IMR-90 (cell line): ENCODE results near the gene CA9. TPM values are rescaled to one million over a fixed set of nuclear protein-coding genes. Genes with fewer than 3 reads are reported as not detected.

Experiments
- ATAC-seq: fragments of 200-7000 bp; cut with Tn5 transposase; 2 replicates; pipeline ENCODE4 v1.9.1; 2020; ENCODE audit warnings: low read depth, mild to moderate bottlenecking, moderate library complexity
- BruUV-seq: library from RNA; stranded (reverse); fragments of 400-500 nt; replicated peaks from 2 replicates; lab custom pipeline; 2021; lab: Mats Ljungman, UMichigan
- CTCF ChIA-PET: fragments of 300-600 bp; formaldehyde crosslinking; extraction: SDS; loops from one replicate; lab custom pipeline; 2021; ENCODE audit warnings: antibody characterized with exemption; lab: Yijun Ruan, JAX
- POLR2A ChIA-PET: fragments of 300-600 bp; sonication (Branson Sonifier 250); formaldehyde crosslinking; loops from one replicate; lab custom pipeline; 2022; ENCODE audit warnings: antibody characterized with exemption; ENCODE audit not compliant: unreplicated experiment; lab: Charles Lee
- DNase-seq: peaks from one replicate; pipeline ENCODE4 v3.0.0; 2013
- H2AFZ ChIP-seq: replicated peaks from 2 replicates; pipeline ENCODE3; 2013; ENCODE audit warnings: low read length, mild to moderate bottlenecking; ENCODE audit not compliant: poor library complexity
- H2AK5ac ChIP-seq: 2 replicates; pipeline ENCODE4 v1.6.1; 2013; ENCODE audit warnings: low read depth, low read length, inconsistent platforms
- H2AK9ac ChIP-seq: replicated peaks from 2 replicates; pipeline ENCODE3; 2013; ENCODE audit warnings: mild to moderate bottlenecking, low read depth, low read length, moderate library complexity; ENCODE audit not compliant: poor library complexity
- H2BK120ac ChIP-seq: 2 replicates; pipeline ENCODE4 v1.6.1; 2013; ENCODE audit warnings: low read depth, low read length, inconsistent platforms
- H2BK15ac ChIP-seq: 3 replicates; pipeline ENCODE4 v1.6.1; 2013; ENCODE audit warnings: low read depth, low read length, inconsistent platforms
- H2BK20ac ChIP-seq: 2 replicates; pipeline ENCODE4 v1.6.1; 2013; ENCODE audit warnings: low read depth, mild to moderate bottlenecking, inconsistent platforms, low read length, moderate library complexity
- H2BK5ac ChIP-seq: 2 replicates; pipeline ENCODE4 v1.6.1; 2013; ENCODE audit warnings: mild to moderate bottlenecking, low read depth, low read length, inconsistent platforms; ENCODE audit not compliant: poor library complexity, severe bottlenecking
- H3K14ac ChIP-seq: replicated peaks from 2 replicates; pipeline ENCODE4 v1.6.1; 2013; ENCODE audit warnings: low read depth, low read length, inconsistent platforms
- H3K18ac ChIP-seq: 2 replicates; pipeline ENCODE4 v1.6.1; 2013; ENCODE audit warnings: low read depth, low read length, control low read depth
- H3K23ac ChIP-seq: 2 replicates; pipeline ENCODE4 v1.6.1; 2013; ENCODE audit warnings: low read depth, low read length, inconsistent platforms
- H3K27ac ChIP-seq: 2 replicates; pipeline ENCODE4 v1.5.1; 2013; ENCODE audit warnings: mild to moderate bottlenecking, control low read depth, low read length; ENCODE audit not compliant: insufficient read depth
- H3K27me3 ChIP-seq: 2 replicates; pipeline ENCODE4 v1.6.1; 2013; ENCODE audit warnings: low read length; ENCODE audit not compliant: control insufficient read depth, insufficient read depth
- H3K36me3 ChIP-seq: 2 replicates; pipeline ENCODE4 v1.6.1; 2013; ENCODE audit warnings: low read length, mixed read lengths; ENCODE audit not compliant: control insufficient read depth, insufficient read depth
- H3K4ac ChIP-seq: 2 replicates; pipeline ENCODE4 v1.6.1; 2013; ENCODE audit warnings: low read depth, low read length, inconsistent platforms
- H3K4me1 ChIP-seq: 2 replicates; pipeline ENCODE4 v1.6.1; 2013; ENCODE audit warnings: low read length, mixed read lengths; ENCODE audit not compliant: control insufficient read depth, insufficient read depth
- H3K4me2 ChIP-seq: 2 replicates; pipeline ENCODE4 v1.6.1; 2013; ENCODE audit warnings: low read depth, mild to moderate bottlenecking, control low read depth, low read length, moderate library complexity
- H3K4me3 ChIP-seq: 2 replicates; pipeline ENCODE4 v1.5.1; 2013; ENCODE audit warnings: low read depth, mild to moderate bottlenecking, control low read depth, low read length, moderate library complexity; ENCODE audit not compliant: insufficient read depth
- H3K56ac ChIP-seq: 2 replicates; pipeline ENCODE4 v1.6.1; 2013; ENCODE audit warnings: low read length, inconsistent platforms; ENCODE audit not compliant: insufficient read depth; ENCODE audit errors: extremely low read depth
- H3K79me1 ChIP-seq, 2 experiments: 2 replicates each; pipeline ENCODE4 v1.6.1; 2013; ENCODE audit warnings: low read length in 2 of 2, inconsistent platforms in 1 of 2, low read depth in 1 of 2
- H3K9ac ChIP-seq: 2 replicates; pipeline ENCODE4 v1.6.1; 2013; ENCODE audit warnings: low read depth, low read length, control low read depth
- H3K9me1 ChIP-seq: 2 replicates; pipeline ENCODE4 v1.6.1; 2013; ENCODE audit warnings: low read length, inconsistent platforms; ENCODE audit not compliant: insufficient read depth
- H3K9me3 ChIP-seq: 2 replicates; pipeline ENCODE4 v1.6.1; 2013; ENCODE audit warnings: low read length; ENCODE audit not compliant: control insufficient read depth, insufficient read depth
- H4K20me1 ChIP-seq: 2 replicates; pipeline ENCODE4 v1.6.1; 2013; ENCODE audit warnings: low read length, inconsistent platforms; ENCODE audit not compliant: insufficient read depth
- H4K5ac ChIP-seq: 2 replicates; pipeline ENCODE4 v1.6.1; 2013; ENCODE audit warnings: mild to moderate bottlenecking, low read depth, low read length, control low read depth
- H4K8ac ChIP-seq, 2 experiments: 2 replicates each; pipeline ENCODE4 v1.6.1; 2013; ENCODE audit warnings: low read depth in 2 of 2, low read length in 2 of 2, control low read depth in 1 of 2, inconsistent platforms in 1 of 2
- H4K91ac ChIP-seq: 2 replicates; pipeline ENCODE4 v1.6.1; 2013; ENCODE audit warnings: low read depth, low read length, inconsistent platforms; ENCODE audit not compliant: insufficient read depth
- CEBPB ChIP-seq: IDR thresholded peaks from 2 replicates; pipeline ENCODE4 v1.6.1; 2012; ENCODE audit warnings: low read depth, low read length, improper control_type of control experiment
- CHD1 ChIP-seq: IDR thresholded peaks from 2 replicates; pipeline ENCODE4 v1.6.1; 2012; ENCODE audit warnings: low read depth, low read length, improper control_type of control experiment
- CTCF ChIP-seq: conservative IDR thresholded peaks from 2 replicates; pipeline ENCODE4 v1.5.1; 2012; ENCODE audit warnings: mild to moderate bottlenecking, low read depth, low read length, improper control_type of control experiment
- ELK1 ChIP-seq: fragments of 150-350 bp; IDR thresholded peaks from 2 replicates; pipeline ENCODE4 v1.6.1; 2016; ENCODE audit warnings: low read depth, mild to moderate bottlenecking, low read length, moderate library complexity, borderline replicate concordance
- FOS ChIP-seq: fragments of 150-350 bp; IDR thresholded peaks from 2 replicates; pipeline ENCODE4 v1.6.1; 2016; ENCODE audit warnings: low read depth, low read length
- MAZ ChIP-seq: IDR thresholded peaks from 2 replicates; pipeline ENCODE4 v1.6.1; 2012; ENCODE audit warnings: low read depth, mild to moderate bottlenecking, low read length, improper control_type of control experiment, moderate library complexity, borderline replicate concordance
- MXI1 ChIP-seq: IDR thresholded peaks from 2 replicates; pipeline ENCODE4 v1.6.1; 2012; ENCODE audit warnings: low read depth, mild to moderate bottlenecking, low read length, moderate library complexity, borderline replicate concordance
- POLR2A ChIP-seq: IDR thresholded peaks from 2 replicates; pipeline ENCODE4 v1.6.1; 2012; ENCODE audit warnings: mild to moderate bottlenecking, low read depth, low read length
- RAD21 ChIP-seq: IDR thresholded peaks from 2 replicates; pipeline ENCODE4 v1.6.1; 2012; ENCODE audit warnings: low read length, improper control_type of control experiment
- RCOR1 ChIP-seq: IDR thresholded peaks from 2 replicates; pipeline ENCODE4 v1.6.1; 2012; ENCODE audit warnings: mild to moderate bottlenecking, low read length, improper control_type of control experiment; ENCODE audit not compliant: insufficient replicate concordance
- RFX5 ChIP-seq: IDR thresholded peaks from 2 replicates; pipeline ENCODE4 v1.8.0; 2012; ENCODE audit warnings: low read depth, mild to moderate bottlenecking, low read length, moderate library complexity
- WGBS, 2 experiments: methylation state at CpG; one replicate each; pipeline versions ENCODE4 v1.1.5 to v1.1.7; 2013; ENCODE audit warnings: missing lambda C conversion rate in 2 of 2; ENCODE audit not compliant: insufficient read length in 1 of 2; ENCODE audit errors: extremely low coverage in 2 of 2; 5-methylcytosine and 5-hydroxymethylcytosine counted together
- dilution Hi-C: fragments of 300-500 bp; cut with HindIII; formaldehyde crosslinking; loops from one replicate; pipeline ENCODE4 v1.14.3; 2018; ENCODE audit warnings: low sequenced_read_pairs; ENCODE audit not compliant: unreplicated experiment
- in situ Hi-C: fragments of 300-500 bp; cut with MboI; formaldehyde crosslinking; loops from 3 replicates; pipeline ENCODE4 v1.14.3; 2019; ENCODE audit warnings: low sequenced_read_pairs, inconsistent platforms, mixed read lengths
- intact Hi-C: fragments of 100-400 bp; cut with micrococcal nuclease; formaldehyde crosslinking; loops from 2 replicates; pipeline ENCODE4 v1.10.0; 2022
- polyA plus RNA-seq, 3 experiments: library from polyadenylated mRNA; depleted of rRNA; stranded (reverse); fragments of >200 nt; gene quantifications; 2 replicates each; pipeline ENCODE4 v1.2.3, GENCODE V29; 2012; ENCODE audit warnings: low replicate concordance in 1 of 3
- total RNA-seq: library from RNA; depleted of rRNA; stranded (reverse); fragments of >200 nt; gene quantifications from 2 replicates; pipeline ENCODE4 v1.2.3, GENCODE V29; 2012

CA9 gene
- total and polyA plus RNA-seq, 2 of the 4 experiments (the other 2 are of a cell fraction): 0.54 to 3.9 TPM

DNA sequence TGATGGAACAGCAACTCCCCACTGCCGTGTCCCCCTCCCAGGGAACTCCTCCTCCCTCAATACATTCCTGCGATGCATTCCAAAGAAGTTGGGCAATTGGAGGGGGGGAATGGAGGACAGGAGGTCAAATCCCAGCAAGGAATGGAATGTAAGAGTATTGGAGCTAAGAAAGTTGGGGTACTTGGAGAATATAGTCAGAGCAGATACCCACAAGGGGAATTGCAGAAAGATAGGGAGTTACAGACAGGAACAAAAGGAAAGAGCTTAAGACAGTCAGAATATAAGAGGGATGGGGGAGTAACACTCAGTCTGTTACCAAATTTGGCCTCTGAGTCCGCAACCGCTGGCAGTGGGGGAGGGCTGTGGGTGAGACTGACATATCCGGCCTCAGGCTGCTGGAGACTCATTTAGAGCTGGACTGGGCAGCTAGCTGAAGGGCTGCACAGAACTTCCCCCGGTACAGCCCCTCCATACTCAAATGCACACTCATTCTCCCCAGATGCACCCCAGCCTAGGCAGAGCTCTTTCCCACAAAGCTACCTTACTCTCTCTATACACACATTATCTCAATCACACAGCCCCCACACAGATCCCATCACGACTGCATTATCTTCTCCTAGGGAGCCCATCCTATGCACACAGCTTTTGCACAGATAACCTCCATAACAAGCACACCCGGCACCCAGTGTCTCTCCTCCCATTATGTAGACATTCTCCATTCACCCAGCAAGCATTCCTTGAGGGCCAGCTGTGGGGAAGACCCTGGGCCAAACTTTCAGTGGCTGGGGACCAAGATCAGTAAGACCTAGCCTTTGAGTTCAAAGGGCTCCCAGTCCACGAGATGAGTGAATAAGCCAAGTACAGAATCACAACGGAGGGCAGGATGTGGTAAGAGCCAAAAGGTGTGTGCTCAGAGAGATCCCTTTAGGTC, 54.6 kb downstream of the CA9 start:
- Histone ChIP-seq H3K9me3 (no peaks in the 10 kb centered on the region), H3K4me3 (peak overlapping the region; percentile 41), H3K14ac (peak overlapping the region; percentile 100), H4K8ac (peak overlapping the region; percentile 92 to 99), H4K91ac (peak overlapping the region; percentile 100), H2BK5ac (peak overlapping the region; percentile 96), H3K27ac (peak overlapping the region; percentile 90), H2AK9ac (peak overlapping the region; percentile 94), H2AFZ (peak overlapping the region; percentile 5), H2AK5ac (peak overlapping the region; percentile 98), H3K4me1 (peaks cover 25% of the 10 kb centered on the region), H2BK15ac (peak overlapping the region; percentile 97), H3K79me1 (peaks cover 24 to 73% of the 10 kb centered on the region in 2 experiments), H2BK120ac (peak overlapping the region; percentile 98), H3K56ac (peak overlapping the region; percentile 100), H3K27me3 (no peaks in the 10 kb centered on the region), H4K5ac (peak overlapping the region; percentile 99), H3K18ac (peak overlapping the region; percentile 98), H3K9ac (peak overlapping the region; percentile 90), H3K36me3 (peaks cover 25% of the 10 kb centered on the region), H3K23ac (peak overlapping the region; percentile 100), H3K9me1 (peaks cover 5% of the 10 kb centered on the region; the same call in 1 of the 2 replicates), H3K4ac (peak overlapping the region; percentile 99), H4K20me1 (peaks cover 40% of the 10 kb centered on the region), H2BK20ac (peak overlapping the region; percentile 99), H3K4me2 (peak overlapping the region; percentile 91)
- intact Hi-C loops: loop anchor here (1.0 to 2.0 kb wide), 2 partner anchors 38 to 70 kb away; partner anchors contain the start of genes CCDC107 and RMRP
- ChIA-PET CTCF (interaction anchor here (1.1 to 1.8 kb wide), 4 partner anchors 8 to 69 kb away, joined by 3 to 6 read pairs (median 4); no protein-coding TSS in a partner anchor), POLR2A (interaction anchor here (0.6 to 2.8 kb wide), 14 partner anchors 11 to 98 kb away, joined by 3 to 23 read pairs (median 4); partner anchors contain the start of genes CA9, CCDC107, RMRP and TPM2)
- dilution Hi-C loops: no loop called here
- ATAC-seq (peak; percentile 31), DNase-seq (peak; percentile 90)
- TSS peak; percentile 84 for BruUV-seq
- 0% methylated on average over 1 of the region's 10 CpGs; no CpG with 5 or more reads in 1 of the 2 experiments for WGBS, 2 experiments
- in situ Hi-C loops: no loop called here
- TF ChIP-seq FOS (no peak), ELK1 (no peak), RFX5 (0 out of 2 replicates have a peak, but pooled peaks have one; percentile 29), RAD21 (no peak), CTCF (no peak), POLR2A (peak; percentile 93), RCOR1 (peak; percentile 38), MXI1 (0 out of 2 replicates have a peak, but pooled peaks have one; percentile 17), MAZ (peak; percentile 62; the same call in 1 of the 2 replicates), CEBPB (peak; percentile 94), CHD1 (peak; percentile 47; the same call in 1 of the 2 replicates)
